HepG2 (cell line): ENCODE results near the gene CLPTM1. TPM values are rescaled to one million over a fixed set of nuclear protein-coding genes. Genes with fewer than 3 reads are reported as not detected.

ENCODE experiments used
- ARNT2 ChIP-seq: sonication (generic); formaldehyde crosslinking; IDR thresholded peaks from 2 replicates; pipeline ENCODE4 v1.8.0; 2022; ENCODE audit warnings: mild to moderate bottlenecking, low read depth, missing genetic modification reagents, moderate library complexity
- CHCHD3 ChIP-seq: sonication (generic); formaldehyde crosslinking; IDR thresholded peaks from 2 replicates; pipeline ENCODE4 v1.8.0; 2022; ENCODE audit warnings: mild to moderate bottlenecking, missing genetic modification reagents, moderate library complexity
- GTF2F1 ChIP-seq: fragments of 150-350 bp; IDR thresholded peaks from 2 replicates; pipeline ENCODE4 v1.6.1; 2014; ENCODE audit warnings: low read length
- KLF9 ChIP-seq: IDR thresholded peaks from 2 replicates; pipeline ENCODE4 v1.6.1; 2016; ENCODE audit warnings: low read depth
- MAFF ChIP-seq: IDR thresholded peaks from 2 replicates; pipeline ENCODE4 v1.6.1; 2011; ENCODE audit warnings: low read depth, low read length, improper control_type of control experiment
- PHF8 ChIP-seq: sonication (generic); formaldehyde crosslinking; IDR thresholded peaks from 2 replicates; pipeline ENCODE4 v1.5.0; 2020; ENCODE audit warnings: missing genetic modification reagents
- SNAI1 ChIP-seq: sonication (generic); formaldehyde crosslinking; IDR thresholded peaks from 2 replicates; pipeline ENCODE4 v1.5.0; 2020; ENCODE audit warnings: mild to moderate bottlenecking, missing genetic modification reagents, borderline replicate concordance
- TEAD3 ChIP-seq: optimal IDR thresholded peaks from 2 replicates; pipeline ENCODE3; 2016; ENCODE audit warnings: borderline replicate concordance
- TFDP2 ChIP-seq: sonication (generic); formaldehyde crosslinking; IDR thresholded peaks from 2 replicates; pipeline ENCODE4 v1.4.0; 2020; ENCODE audit warnings: missing genetic modification reagents
- YY1 ChIP-seq: IDR thresholded peaks from 2 replicates; pipeline ENCODE4 v1.6.1; 2011; ENCODE audit warnings: low read length, low read depth, moderate library complexity, mild to moderate bottlenecking; ENCODE audit not compliant: insufficient read depth, insufficient replicate concordance
- ZNF451 ChIP-seq: sonication (generic); formaldehyde crosslinking; IDR thresholded peaks from 2 replicates; pipeline ENCODE4 v1.5.0; 2020; ENCODE audit warnings: mild to moderate bottlenecking, missing genetic modification reagents
- ZNF501 ChIP-seq: sonication (generic); formaldehyde crosslinking; IDR thresholded peaks from 2 replicates; pipeline ENCODE4 v1.5.1; 2020; ENCODE audit warnings: mild to moderate bottlenecking, moderate library complexity, missing genetic modification reagents
- ZNF558 ChIP-seq: sonication (generic); formaldehyde crosslinking; IDR thresholded peaks from 2 replicates; pipeline ENCODE4 v1.9.0; 2022; ENCODE audit warnings: mild to moderate bottlenecking, missing genetic modification reagents, borderline replicate concordance
- ZNF788 ChIP-seq: sonication (generic); formaldehyde crosslinking; IDR thresholded peaks from 2 replicates; pipeline ENCODE4 v1.5.0; 2020; ENCODE audit warnings: mild to moderate bottlenecking, missing genetic modification reagents, borderline replicate concordance
- polyA plus RNA-seq, 8 experiments: library from polyadenylated mRNA; depleted of rRNA in 3 of 8; stranded (reverse) in 7 of 8; unstranded in 1 of 8; fragments of >200 nt; fragmentation: Illumina TruSeq in 4 of 8; extraction: Trizol in 4 of 8; gene quantifications; 2 replicates each; pipeline versions ENCODE4 v1.2.1 to v1.2.3, GENCODE V29; 2011 to 2016; ENCODE audit warnings: low read depth in 4 of 8, missing spikeins in 1 of 8, mixed read lengths in 1 of 8; ENCODE audit not compliant: insufficient read depth in 1 of 8
- total RNA-seq, 5 experiments: library from RNA; depleted of rRNA; stranded (reverse); fragments of >200 nt; fragmentation: Illumina TruSeq; extraction: Trizol; gene quantifications; 2 replicates each; pipeline ENCODE4 v1.2.3, GENCODE V29; 2016; ENCODE audit warnings: low read depth in 1 of 5
- TF ChIP-seq, protein P1 (sequence below): sonication (generic); formaldehyde crosslinking; IDR thresholded peaks from 2 replicates; pipeline ENCODE4 v1.8.0; 2023; ENCODE audit warnings: mild to moderate bottlenecking, missing genetic modification reagents
- TF ChIP-seq, protein P2 (sequence below): sonication (generic); formaldehyde crosslinking; IDR thresholded peaks from 2 replicates; pipeline ENCODE4 v1.4.0; 2020; ENCODE audit warnings: mild to moderate bottlenecking, missing genetic modification reagents
- TF ChIP-seq, protein P3 (sequence below), 2 experiments: sonication (generic) in 1 of 2; formaldehyde crosslinking in 1 of 2; IDR thresholded peaks; 2 replicates each; pipeline versions ENCODE4 v1.4.0 to v1.6.1; 2018 to 2020; ENCODE audit warnings: missing genetic modification reagents in 2 of 2, borderline replicate concordance in 1 of 2, low read depth in 1 of 2, mild to moderate bottlenecking in 1 of 2, missing biosample characterization in 1 of 2
- TF ChIP-seq, protein P4 (sequence below): sonication (generic); formaldehyde crosslinking; IDR thresholded peaks from 2 replicates; pipeline ENCODE4 v1.5.1; 2020; ENCODE audit warnings: mild to moderate bottlenecking, missing genetic modification reagents, borderline replicate concordance
- TF ChIP-seq, protein P5 (sequence below): sonication (generic); formaldehyde crosslinking; conservative IDR thresholded peaks from 2 replicates; pipeline ENCODE4 v1.8.0; 2022; ENCODE audit warnings: mild to moderate bottlenecking, moderate library complexity, missing genetic modification reagents

The CLPTM1 gene
- total and polyA plus RNA-seq, 2 of the 13 experiments (the other 11 are each of a cell fraction or from before 2014, with no cell fraction given) = 34.9 to 42.8 TPM

DNA sequence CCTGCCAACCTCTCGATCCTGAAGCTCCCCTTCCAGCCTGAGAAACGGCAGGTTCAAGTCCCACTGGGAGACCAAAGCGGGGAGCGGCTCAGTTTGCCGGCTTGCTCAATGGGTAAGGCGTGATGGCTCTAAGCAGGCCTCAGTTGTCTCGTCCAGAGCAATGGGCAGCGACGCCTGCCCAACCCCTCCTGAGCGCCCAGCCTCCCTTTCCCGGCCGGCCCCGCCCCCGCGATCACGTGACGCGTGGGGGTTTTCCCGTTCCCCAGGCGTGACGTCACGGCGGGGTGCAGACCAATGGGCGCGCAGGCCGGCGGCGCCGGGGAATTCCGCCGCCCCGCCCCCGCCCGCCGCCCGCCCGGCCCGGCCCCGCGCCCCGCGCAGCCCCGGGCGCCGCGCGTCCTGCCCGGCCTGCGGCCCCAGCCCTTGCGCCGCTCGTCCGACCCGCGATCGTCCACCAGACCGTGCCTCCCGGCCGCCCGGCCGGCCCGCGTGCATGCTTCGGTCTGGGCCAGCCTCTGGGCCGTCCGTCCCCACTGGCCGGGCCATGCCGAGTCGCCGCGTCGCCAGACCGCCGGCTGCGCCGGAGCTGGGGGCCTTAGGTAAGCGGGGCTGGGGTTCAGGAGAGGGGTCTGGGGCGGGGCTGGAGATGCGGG lies 46.0 kb downstream of the CLPTM1 start, which contains the start of gene RELB (continued):
- TF ChIP-seq, protein P1, sequence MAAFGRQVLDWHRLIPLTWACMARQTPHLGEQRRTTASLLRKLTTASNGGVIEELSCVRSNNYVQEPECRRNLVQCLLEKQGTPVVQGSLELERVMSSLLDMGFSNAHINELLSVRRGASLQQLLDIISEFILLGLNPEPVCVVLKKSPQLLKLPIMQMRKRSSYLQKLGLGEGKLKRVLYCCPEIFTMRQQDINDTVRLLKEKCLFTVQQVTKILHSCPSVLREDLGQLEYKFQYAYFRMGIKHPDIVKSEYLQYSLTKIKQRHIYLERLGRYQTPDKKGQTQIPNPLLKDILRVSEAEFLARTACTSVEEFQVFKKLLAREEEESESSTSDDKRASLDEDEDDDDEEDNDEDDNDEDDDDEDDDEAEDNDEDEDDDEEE = no peak
- peak; percentile 66; the same call in 1 of the 2 replicates for TF ChIP-seq GTF2F1
- TF ChIP-seq KLF9 (CRISPR knock-in tag) = no peak
- 0 out of 2 replicates have a peak, but pooled peaks have one; percentile 38 for TF ChIP-seq ZNF501 (CRISPR knock-in tag)
- peak; percentile 35; the same call in 1 of the 2 replicates for TF ChIP-seq PHF8 (CRISPR knock-in tag)
- peak; percentile 72; the same call in 1 of the 2 replicates for TF ChIP-seq ZNF788 (CRISPR knock-in tag)
- TF ChIP-seq, protein P2, sequence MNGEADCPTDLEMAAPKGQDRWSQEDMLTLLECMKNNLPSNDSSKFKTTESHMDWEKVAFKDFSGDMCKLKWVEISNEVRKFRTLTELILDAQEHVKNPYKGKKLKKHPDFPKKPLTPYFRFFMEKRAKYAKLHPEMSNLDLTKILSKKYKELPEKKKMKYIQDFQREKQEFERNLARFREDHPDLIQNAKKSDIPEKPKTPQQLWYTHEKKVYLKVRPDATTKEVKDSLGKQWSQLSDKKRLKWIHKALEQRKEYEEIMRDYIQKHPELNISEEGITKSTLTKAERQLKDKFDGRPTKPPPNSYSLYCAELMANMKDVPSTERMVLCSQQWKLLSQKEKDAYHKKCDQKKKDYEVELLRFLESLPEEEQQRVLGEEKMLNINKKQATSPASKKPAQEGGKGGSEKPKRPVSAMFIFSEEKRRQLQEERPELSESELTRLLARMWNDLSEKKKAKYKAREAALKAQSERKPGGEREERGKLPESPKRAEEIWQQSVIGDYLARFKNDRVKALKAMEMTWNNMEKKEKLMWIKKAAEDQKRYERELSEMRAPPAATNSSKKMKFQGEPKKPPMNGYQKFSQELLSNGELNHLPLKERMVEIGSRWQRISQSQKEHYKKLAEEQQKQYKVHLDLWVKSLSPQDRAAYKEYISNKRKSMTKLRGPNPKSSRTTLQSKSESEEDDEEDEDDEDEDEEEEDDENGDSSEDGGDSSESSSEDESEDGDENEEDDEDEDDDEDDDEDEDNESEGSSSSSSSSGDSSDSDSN (CRISPR knock-in tag) = peak; percentile 48; the same call in 1 of the 2 replicates
- TF ChIP-seq, protein P3, sequence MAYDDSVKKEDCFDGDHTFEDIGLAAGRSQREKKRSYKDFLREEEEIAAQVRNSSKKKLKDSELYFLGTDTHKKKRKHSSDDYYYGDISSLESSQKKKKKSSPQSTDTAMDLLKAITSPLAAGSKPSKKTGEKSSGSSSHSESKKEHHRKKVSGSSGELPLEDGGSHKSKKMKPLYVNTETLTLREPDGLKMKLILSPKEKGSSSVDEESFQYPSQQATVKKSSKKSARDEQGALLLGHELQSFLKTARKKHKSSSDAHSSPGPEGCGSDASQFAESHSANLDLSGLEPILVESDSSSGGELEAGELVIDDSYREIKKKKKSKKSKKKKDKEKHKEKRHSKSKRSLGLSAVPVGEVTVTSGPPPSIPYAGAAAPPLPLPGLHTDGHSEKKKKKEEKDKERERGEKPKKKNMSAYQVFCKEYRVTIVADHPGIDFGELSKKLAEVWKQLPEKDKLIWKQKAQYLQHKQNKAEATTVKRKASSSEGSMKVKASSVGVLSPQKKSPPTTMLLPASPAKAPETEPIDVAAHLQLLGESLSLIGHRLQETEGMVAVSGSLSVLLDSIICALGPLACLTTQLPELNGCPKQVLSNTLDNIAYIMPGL (CRISPR knock-in tag; IDR thresholded peaks at IDR 0.05; ENCODE audit: borderline replicate concordance in 1 of 2, low read depth in 1 of 2) = peak in 1 of 2 experiments; percentile 32; a peak in 1 of 4 replicates
- no peak for TF ChIP-seq TFDP2
- TF ChIP-seq SNAI1 (CRISPR knock-in tag) = no peak
- TF ChIP-seq, protein P4, sequence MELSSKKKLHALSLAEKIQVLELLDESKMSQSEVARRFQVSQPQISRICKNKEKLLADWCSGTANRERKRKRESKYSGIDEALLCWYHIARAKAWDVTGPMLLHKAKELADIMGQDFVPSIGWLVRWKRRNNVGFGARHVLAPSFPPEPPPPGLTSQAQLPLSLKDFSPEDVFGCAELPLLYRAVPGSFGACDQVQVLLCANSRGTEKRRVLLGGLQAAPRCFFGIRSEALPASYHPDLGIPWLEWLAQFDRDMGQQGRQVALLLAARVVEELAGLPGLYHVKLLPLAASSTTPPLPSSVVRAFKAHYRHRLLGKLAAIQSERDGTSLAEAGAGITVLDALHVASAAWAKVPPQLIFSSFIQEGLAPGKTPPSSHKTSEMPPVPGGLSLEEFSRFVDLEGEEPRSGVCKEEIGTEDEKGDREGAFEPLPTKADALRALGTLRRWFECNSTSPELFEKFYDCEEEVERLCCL (CRISPR knock-in tag) = no peak
- TF ChIP-seq YY1 = peak; percentile 50
- TF ChIP-seq MAFF = no peak
- no peak for TF ChIP-seq CHCHD3 (CRISPR knock-in tag)
- no peak for TF ChIP-seq ZNF558 (CRISPR knock-in tag)
- TF ChIP-seq ARNT2 (CRISPR knock-in tag) = peak; percentile 71; the same call in 1 of the 2 replicates
- TF ChIP-seq, protein P5, sequence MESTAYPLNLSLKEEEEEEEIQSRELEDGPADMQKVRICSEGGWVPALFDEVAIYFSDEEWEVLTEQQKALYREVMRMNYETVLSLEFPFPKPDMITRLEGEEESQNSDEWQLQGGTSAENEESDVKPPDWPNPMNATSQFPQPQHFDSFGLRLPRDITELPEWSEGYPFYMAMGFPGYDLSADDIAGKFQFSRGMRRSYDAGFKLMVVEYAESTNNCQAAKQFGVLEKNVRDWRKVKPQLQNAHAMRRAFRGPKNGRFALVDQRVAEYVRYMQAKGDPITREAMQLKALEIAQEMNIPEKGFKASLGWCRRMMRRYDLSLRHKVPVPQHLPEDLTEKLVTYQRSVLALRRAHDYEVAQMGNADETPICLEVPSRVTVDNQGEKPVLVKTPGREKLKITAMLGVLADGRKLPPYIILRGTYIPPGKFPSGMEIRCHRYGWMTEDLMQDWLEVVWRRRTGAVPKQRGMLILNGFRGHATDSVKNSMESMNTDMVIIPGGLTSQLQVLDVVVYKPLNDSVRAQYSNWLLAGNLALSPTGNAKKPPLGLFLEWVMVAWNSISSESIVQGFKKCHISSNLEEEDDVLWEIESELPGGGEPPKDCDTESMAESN = 0 out of 2 replicates have a peak, but pooled peaks have one; percentile 19
- TF ChIP-seq ZNF451 = no peak
- TF ChIP-seq TEAD3 = peak; percentile 8
